Activated CD4-positive, alpha-beta T cell treated with anti-CD3 and anti-CD28 coated beads, Interleukin-2, amount 10 ng/mL, durations not matched to agents 7 days and 5 days (primary cell): ENCODE results near the gene MPV17L2. TPM values are rescaled to one million over a fixed set of nuclear protein-coding genes. Genes with fewer than 3 reads are reported as not detected.
A peak's percentile ranks its signal among the peaks of the same experiment; 100 is the strongest.

Source experiments
- CTCF ChIA-PET: fragments of 350-600 bp; sonication (Branson Sonifier 250); formaldehyde crosslinking; loops from one replicate; lab custom pipeline; 2021; ENCODE audit warnings: antibody characterized with exemption; lab: Charles Lee
- POLR2A ChIA-PET: fragments of 350-600 bp; sonication (Branson Sonifier 250); formaldehyde crosslinking; loops from one replicate; lab custom pipeline; 2021; ENCODE audit warnings: antibody characterized with exemption; lab: Charles Lee
- DNase-seq: peaks from one replicate; pipeline ENCODE4 v3.0.0-alpha.2; 2020
- H3K27ac Mint-ChIP-seq: one replicate; pipeline ENCODE4 v1.8.0; 2021; ENCODE audit warnings: mild to moderate bottlenecking, moderate library complexity, mixed read lengths
- H3K27me3 Mint-ChIP-seq: one replicate; pipeline ENCODE4 v1.8.0; 2021; ENCODE audit warnings: mixed read lengths
- H3K36me3 Mint-ChIP-seq: one replicate; pipeline ENCODE4 v1.8.0; 2021; ENCODE audit warnings: low read depth, mixed read lengths
- H3K4me1 Mint-ChIP-seq: one replicate; pipeline ENCODE4 v1.8.0; 2021; ENCODE audit warnings: mixed read lengths
- H3K4me3 Mint-ChIP-seq: one replicate; pipeline ENCODE4 v1.8.0; 2021; ENCODE audit warnings: mild to moderate bottlenecking, moderate library complexity, mixed read lengths
- H3K9me3 Mint-ChIP-seq: one replicate; pipeline ENCODE4 v1.8.0; 2021; ENCODE audit warnings: mixed read lengths
- total RNA-seq, 2 experiments: library from RNA; stranded (reverse); gene quantifications; one replicate each; pipeline ENCODE4 v1.2.3, GENCODE V29; 2021

The MPV17L2 gene
- total RNA-seq: 1 to 10 TPM; 6.1 to 6.5 TPM

GRCh38 chr19:18192673-18193387 lies at the start of gene MPV17L2:
TSS of gene MPV17L2 (plus strand) at chr19:18193218. CDS start at chr19:18193282, 64 bp downstream.
- peaks cover 25% of the 10 kb centered on the region for H3K4me1 Mint-ChIP-seq
- H3K27ac Mint-ChIP-seq: peak within 1 kb of the TSS; percentile 93
- H3K4me3 Mint-ChIP-seq: peak within 1 kb of the TSS; percentile 79
- no peaks in the 10 kb centered on the region for H3K9me3 Mint-ChIP-seq
- no peaks in the 10 kb centered on the region for H3K36me3 Mint-ChIP-seq
- CTCF ChIA-PET: interaction anchor here (0.6 to 1.9 kb wide), 7 partner anchors 15 to 226 kb away, joined by 3 to 8 read pairs (median 3); partner anchors contain the start of gene SSBP4
- POLR2A ChIA-PET: interaction anchor here (0.5 to 1.0 kb wide), 4 partner anchors 26 to 239 kb away, joined by 3 to 4 read pairs (median 4); partner anchors contain the start of gene JUND
- peak; percentile 99 for DNase-seq
- no peaks in the 10 kb centered on the region for H3K27me3 Mint-ChIP-seq

- DNase-seq: no peak
- POLR2A ChIA-PET: no interaction called here
- no peak overlapping the region for H3K27ac Mint-ChIP-seq
- CTCF ChIA-PET: interaction anchor here (1.5 kb wide), 1 partner anchor 10 kb away, joined by 4 read pairs; no protein-coding TSS in a partner anchor
- H3K4me1 Mint-ChIP-seq: no peaks in the 10 kb centered on the region
- H3K9me3 Mint-ChIP-seq: no peaks in the 10 kb centered on the region
- no peak overlapping the region for H3K4me3 Mint-ChIP-seq
- peaks cover 53% of the 10 kb centered on the region for H3K36me3 Mint-ChIP-seq
- no peaks in the 10 kb centered on the region for H3K27me3 Mint-ChIP-seq
Observed at GRCh38 chr19:18143902-18144301, 49.1 kb upstream of the MPV17L2 start.

- ChIA-PET POLR2A (interaction anchor here (0.7 kb wide), 1 partner anchor 59 kb away, joined by 4 read pairs; no protein-coding TSS in a partner anchor), CTCF (interaction anchor here (1.4 to 1.5 kb wide), 2 partner anchors 8 to 10 kb away, joined by 4 to 5 read pairs; no protein-coding TSS in a partner anchor)
- Mint-ChIP-seq H3K4me3 (no peak overlapping the region), H3K27me3 (no peaks in the 10 kb centered on the region), H3K9me3 (no peaks in the 10 kb centered on the region), H3K27ac (no peak overlapping the region), H3K4me1 (no peaks in the 10 kb centered on the region), H3K36me3 (peaks cover 52% of the 10 kb centered on the region)
- DNase-seq: no peak
Observed at GRCh38 chr19:18144361-18144760, 48.7 kb upstream of the MPV17L2 start.

- Mint-ChIP-seq H3K4me1 (no peaks in the 10 kb centered on the region), H3K4me3 (no peak overlapping the region), H3K9me3 (no peaks in the 10 kb centered on the region), H3K27me3 (no peaks in the 10 kb centered on the region), H3K27ac (peak overlapping the region; percentile 31), H3K36me3 (peaks cover 50% of the 10 kb centered on the region)
- POLR2A ChIA-PET: interaction anchor here (0.7 kb wide), 1 partner anchor 59 kb away, joined by 4 read pairs; no protein-coding TSS in a partner anchor
- DNase-seq: no peak
- CTCF ChIA-PET: interaction anchor here (1.0 to 1.5 kb wide), 3 partner anchors 9 to 16 kb away, joined by 3 to 5 read pairs (median 4); no protein-coding TSS in a partner anchor
Observed at GRCh38 chr19:18144906-18145305, 48.1 kb upstream of the MPV17L2 start.

GRCh38 chr19:18145391-18145999 lies 47.5 kb upstream of the MPV17L2 start:
- Mint-ChIP-seq H3K36me3 (peaks cover 49% of the 10 kb centered on the region), H3K4me1 (peaks cover 3% of the 10 kb centered on the region), H3K27me3 (no peaks in the 10 kb centered on the region), H3K27ac (peak overlapping the region; percentile 31), H3K4me3 (no peak overlapping the region), H3K9me3 (no peaks in the 10 kb centered on the region)
- ChIA-PET POLR2A (no interaction called here), CTCF (interaction anchor here (1.0 to 1.4 kb wide), 2 partner anchors 9 to 15 kb away, joined by 3 to 5 read pairs; no protein-coding TSS in a partner anchor)
- DNase-seq: no peak

- ChIA-PET CTCF (no interaction called here), POLR2A (no interaction called here)
- Mint-ChIP-seq H3K36me3 (peaks cover 40% of the 10 kb centered on the region), H3K9me3 (no peaks in the 10 kb centered on the region), H3K4me3 (no peak overlapping the region), H3K27ac (peak overlapping the region; percentile 31), H3K27me3 (no peaks in the 10 kb centered on the region), H3K4me1 (peaks cover 17% of the 10 kb centered on the region)
- DNase-seq: no peak
Observed at GRCh38 chr19:18147396-18147795, 45.6 kb upstream of the MPV17L2 start.

GRCh38 chr19:18149596-18149975 lies 43.4 kb upstream of the MPV17L2 start:
- ChIA-PET POLR2A (no interaction called here), CTCF (no interaction called here)
- Mint-ChIP-seq H3K27ac (no peak overlapping the region), H3K4me3 (no peak overlapping the region), H3K4me1 (peaks cover 26% of the 10 kb centered on the region), H3K27me3 (no peaks in the 10 kb centered on the region), H3K36me3 (peaks cover 28% of the 10 kb centered on the region), H3K9me3 (no peaks in the 10 kb centered on the region)
- no peak for DNase-seq

- Mint-ChIP-seq H3K27me3 (no peaks in the 10 kb centered on the region), H3K4me1 (peaks cover 27% of the 10 kb centered on the region), H3K4me3 (peak overlapping the region; percentile 82), H3K36me3 (peaks cover 21% of the 10 kb centered on the region), H3K27ac (peak overlapping the region; percentile 99), H3K9me3 (no peaks in the 10 kb centered on the region)
- CTCF ChIA-PET: interaction anchor here (0.6 to 3.1 kb wide), 11 partner anchors 10 to 214 kb away, joined by 3 to 18 read pairs (median 6); partner anchors contain the start of gene MPV17L2
- no peak for DNase-seq
- POLR2A ChIA-PET: interaction anchor here (0.6 kb wide), 2 partner anchors 10 to 1653 kb away, joined by 3 to 4 read pairs; no protein-coding TSS in a partner anchor
Observed at GRCh38 chr19:18150776-18151624, 42.0 kb upstream of the MPV17L2 start.

GRCh38 chr19:18152442-18152816 lies 40.6 kb upstream of the MPV17L2 start:
- H3K4me3 Mint-ChIP-seq: peak overlapping the region; percentile 82
- peaks cover 27% of the 10 kb centered on the region for H3K4me1 Mint-ChIP-seq
- no peaks in the 10 kb centered on the region for H3K9me3 Mint-ChIP-seq
- H3K36me3 Mint-ChIP-seq: peaks cover 14% of the 10 kb centered on the region
- peak overlapping the region; percentile 99 for H3K27ac Mint-ChIP-seq
- H3K27me3 Mint-ChIP-seq: no peaks in the 10 kb centered on the region
- ChIA-PET POLR2A (no interaction called here), CTCF (interaction anchor here (0.6 to 3.1 kb wide), 19 partner anchors 9 to 214 kb away, joined by 3 to 18 read pairs (median 4); partner anchors contain the start of gene IFI30)
- DNase-seq: peak; percentile 99

GRCh38 chr19:18152817-18153555 lies 40.0 kb upstream of the MPV17L2 start, which contains the start of gene PIK3R2:
TSS of gene PIK3R2 (plus strand) at chr19:18153163. CDS start at chr19:18155880, 2,717 bp downstream.
- ChIA-PET POLR2A (no interaction called here), CTCF (interaction anchor here (0.6 to 3.1 kb wide), 15 partner anchors 8 to 215 kb away, joined by 3 to 18 read pairs (median 4); partner anchors contain the start of gene IFI30)
- Mint-ChIP-seq H3K4me3 (peak within 1 kb of the TSS; percentile 82), H3K27me3 (no peaks in the 10 kb centered on the region), H3K36me3 (peaks cover 12% of the 10 kb centered on the region), H3K4me1 (peaks cover 27% of the 10 kb centered on the region), H3K27ac (peak within 1 kb of the TSS; percentile 99), H3K9me3 (no peaks in the 10 kb centered on the region)
- DNase-seq: peak; percentile 100

- Mint-ChIP-seq H3K27ac (peak overlapping the region; percentile 85), H3K9me3 (no peaks in the 10 kb centered on the region), H3K27me3 (no peaks in the 10 kb centered on the region), H3K4me3 (peak overlapping the region; percentile 82), H3K36me3 (peaks cover 7% of the 10 kb centered on the region), H3K4me1 (peaks cover 27% of the 10 kb centered on the region)
- ChIA-PET POLR2A (no interaction called here), CTCF (no interaction called here)
- DNase-seq: no peak
Observed at GRCh38 chr19:18153556-18154134, 39.4 kb upstream of the MPV17L2 start.
